GM21619 (cell line): Measurements from ENCODE around the gene SELENOF.

ENCODE experiments used
- ATAC-seq: cut with Tn5 transposase; IDR thresholded peaks from one replicate; pipeline ENCODE4 v1.9.1; 2021; ENCODE audit not compliant: unreplicated experiment

Gene SELENOF

DNA sequence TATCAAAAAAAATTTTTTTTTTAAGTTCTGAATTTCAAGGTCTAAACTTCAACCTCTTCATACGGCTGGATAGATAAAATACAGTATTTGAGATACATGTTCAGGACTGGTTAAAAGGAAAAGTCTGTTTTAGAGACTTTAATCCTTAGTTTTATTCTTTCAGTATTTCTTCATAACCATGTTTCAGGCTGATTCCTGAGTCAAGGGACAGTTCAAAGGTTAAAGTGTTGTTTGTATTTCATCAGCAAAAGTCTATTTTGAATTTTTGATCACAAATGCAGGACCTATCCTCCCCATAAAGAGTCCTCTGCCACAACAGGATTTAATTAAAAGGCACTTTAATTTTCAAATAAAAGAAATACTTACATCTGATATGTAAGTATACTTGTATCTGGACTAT lies 53.5 kb downstream of the SELENOF start:
- no peak for ATAC-seq

- ATAC-seq, result no peak
Observed at GRCh38 chr1:86860020-86860419, 53.9 kb downstream of the SELENOF start.

DNA sequence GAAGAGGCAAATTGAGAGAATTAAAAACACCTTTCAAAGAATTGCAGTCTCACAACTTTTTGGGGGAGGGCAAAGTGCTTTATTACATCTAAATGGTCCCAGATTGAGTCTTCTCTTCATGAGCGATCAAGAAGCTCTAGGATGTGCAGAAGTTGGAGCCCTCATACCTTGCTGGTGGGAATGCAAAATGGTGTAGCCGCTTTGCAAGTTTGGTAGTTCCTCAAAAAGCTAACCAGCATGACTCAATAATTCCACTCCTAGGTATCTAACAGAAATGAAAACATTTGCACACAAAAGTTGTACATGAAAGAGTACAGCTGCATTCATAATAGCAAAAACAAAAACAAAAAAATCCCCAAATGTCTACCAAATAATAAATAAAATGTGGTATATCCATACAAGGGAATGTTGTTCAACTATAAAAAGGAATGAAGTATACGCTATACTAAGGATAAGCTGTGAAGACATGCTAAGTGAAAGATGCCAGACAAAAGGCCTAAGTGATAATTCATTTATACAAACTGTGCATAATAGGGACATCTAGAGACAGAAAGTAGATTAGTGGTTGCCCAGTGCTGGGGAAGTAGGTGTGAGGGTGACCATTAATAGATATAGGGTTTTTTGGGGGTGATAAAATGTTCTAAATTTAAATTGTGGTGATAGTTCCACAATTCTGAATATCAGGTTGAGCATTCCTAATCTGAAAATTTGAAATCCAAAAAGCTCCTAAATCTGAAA lies 55.2 kb downstream of the SELENOF start:
- no peak for ATAC-seq

DNA sequence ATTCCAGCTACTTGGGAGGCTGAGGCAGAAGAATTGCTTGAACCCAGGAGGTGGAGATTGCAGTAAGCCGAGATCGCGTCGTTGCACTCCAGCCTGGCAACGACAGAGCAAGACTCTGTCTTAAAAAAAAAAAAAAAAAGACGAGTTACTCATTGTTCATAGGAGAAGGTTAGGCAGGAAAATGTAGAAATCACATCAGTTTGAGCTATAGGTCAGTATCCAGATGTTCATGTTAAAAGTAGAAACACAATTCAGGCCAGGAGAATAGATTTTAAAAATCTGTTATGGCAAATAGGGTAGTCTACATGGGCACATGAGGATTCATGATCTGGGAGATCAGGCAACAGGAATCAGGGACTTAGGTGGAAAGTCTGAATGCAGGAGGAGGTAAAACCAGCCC lies 57.7 kb downstream of the SELENOF start:
- ATAC-seq, result no peak

GRCh38 chr1:86854352-86854751 lies 59.6 kb downstream of the SELENOF start:
- no peak for ATAC-seq

- no peak for ATAC-seq
Observed at GRCh38 chr1:86852782-86853408, 61.0 kb downstream of the SELENOF start.

DNA sequence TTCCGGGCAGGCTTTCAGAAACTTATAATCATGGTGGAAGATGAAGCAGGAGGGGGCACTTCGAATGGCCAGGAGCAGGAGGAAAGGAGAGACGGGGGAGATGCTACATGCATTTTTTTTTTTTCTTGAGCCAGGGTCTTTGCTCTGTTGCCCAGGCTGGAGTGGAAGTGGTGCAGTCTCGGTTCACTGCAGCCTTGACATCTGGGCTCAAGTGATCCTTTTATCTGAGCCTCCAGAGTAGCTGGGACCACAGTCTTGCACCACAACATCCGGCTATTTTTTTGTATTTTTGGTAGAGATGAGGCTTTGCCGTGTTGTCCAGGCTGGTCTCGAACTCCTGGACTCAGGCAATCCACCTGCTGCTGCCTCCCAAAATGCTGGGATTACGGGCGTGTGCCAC lies 61.6 kb downstream of the SELENOF start:
- no peak for ATAC-seq

DNA sequence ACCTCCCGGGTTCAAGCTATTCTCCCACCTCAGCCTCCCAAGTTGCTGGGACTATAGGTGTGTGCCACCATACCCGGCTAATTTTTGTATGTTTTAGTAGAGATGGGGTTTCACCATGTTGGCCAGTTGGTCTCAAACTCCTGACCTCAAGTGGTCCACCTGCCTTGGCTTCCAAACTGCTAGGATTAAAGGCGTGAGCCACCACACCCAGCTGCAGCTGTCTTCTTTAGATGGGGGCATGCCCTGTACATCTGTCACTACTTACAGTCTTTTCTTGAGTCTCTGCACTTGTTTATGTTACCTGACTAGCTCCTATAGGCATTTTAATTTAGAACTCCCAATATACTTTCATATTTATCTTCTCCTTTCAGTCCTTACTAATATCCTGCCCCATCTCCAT lies 64.2 kb downstream of the SELENOF start:
- ATAC-seq, result no peak

DNA sequence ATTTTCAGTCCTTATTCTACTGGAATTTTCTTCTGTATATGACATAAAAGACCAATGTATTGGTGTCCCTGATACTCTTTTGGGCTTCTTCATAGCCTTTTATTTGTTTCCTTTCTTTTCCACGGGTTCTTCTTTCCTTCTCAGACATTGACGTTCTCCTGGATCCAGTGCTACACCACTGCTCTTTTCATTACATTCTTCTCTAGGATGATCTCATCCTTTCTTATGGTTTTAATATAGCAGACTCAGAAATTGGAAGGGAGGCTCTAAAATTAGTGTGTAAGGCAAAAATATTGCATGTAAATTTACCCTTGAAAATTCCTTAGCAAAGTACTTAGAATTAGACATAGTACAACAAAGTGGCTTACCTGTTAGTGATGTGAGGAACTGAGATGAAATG lies 65.3 kb downstream of the SELENOF start:
- ATAC-seq, result no peak

DNA sequence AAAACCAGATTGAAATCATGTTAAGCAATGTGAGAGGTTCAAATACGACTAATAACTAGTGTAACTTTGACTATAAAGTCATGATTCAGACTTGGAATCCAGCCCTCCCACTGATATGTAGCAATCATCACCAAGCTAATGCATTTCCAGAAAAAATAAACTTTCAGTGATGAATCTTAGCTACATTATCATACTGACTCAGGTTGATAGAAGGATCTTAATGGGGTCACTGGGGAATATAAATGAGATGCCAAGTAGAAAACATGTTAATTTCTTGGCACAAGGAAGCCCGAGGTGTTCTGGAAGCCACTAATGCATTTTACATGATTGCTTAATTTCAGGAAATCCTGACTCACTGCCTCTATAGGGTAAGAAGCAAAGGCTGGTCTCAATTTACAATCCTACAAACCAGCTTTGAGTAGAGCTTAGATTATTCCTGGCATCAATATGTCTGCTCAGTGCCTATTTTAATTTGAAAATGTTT lies 67.7 kb downstream of the SELENOF start:
- ATAC-seq, result no peak

DNA sequence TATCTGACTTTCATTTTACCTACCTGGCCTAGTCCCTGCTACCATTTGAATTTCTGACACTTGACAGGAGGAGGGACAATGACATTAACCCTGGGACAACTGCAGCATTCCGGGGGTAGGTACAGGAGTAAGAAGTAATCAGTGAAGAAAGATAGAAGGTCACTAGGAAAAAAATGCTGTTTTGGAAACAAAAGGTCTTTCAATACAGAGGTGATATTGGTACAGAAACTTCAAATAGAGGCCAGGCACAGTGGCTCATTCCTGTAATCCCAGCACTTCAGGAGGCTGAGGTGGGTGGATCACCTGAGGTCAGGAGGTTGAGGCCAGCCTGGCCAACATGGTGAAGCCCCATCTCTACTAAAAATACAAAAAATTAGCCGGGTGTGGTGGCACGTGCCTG lies 68.4 kb downstream of the SELENOF start:
- ATAC-seq, result no peak

DNA sequence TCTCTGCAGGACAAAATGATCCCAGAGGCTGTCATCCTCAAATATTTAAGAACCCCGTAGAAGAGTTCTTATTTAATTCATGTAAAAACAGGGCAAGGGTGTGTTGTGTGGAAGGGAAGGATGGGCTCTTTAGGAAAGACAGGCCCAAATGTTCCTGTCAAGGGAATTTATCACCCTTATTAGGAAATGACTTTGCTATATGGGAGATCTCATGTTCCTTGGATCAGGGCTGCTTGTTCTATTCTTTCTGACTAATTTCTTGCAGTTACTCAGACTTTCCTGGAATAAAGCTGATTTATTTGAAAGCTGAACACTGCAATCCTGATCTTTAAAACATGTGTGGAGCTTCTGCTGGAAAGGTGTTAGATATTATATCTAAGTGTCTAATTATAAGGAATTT lies 72.8 kb downstream of the SELENOF start:
- ATAC-seq, result no peak

GRCh38 chr1:86833461-86834215 lies 80.3 kb downstream of the SELENOF start:
- ATAC-seq, result peak; percentile 78

GRCh38 chr1:86832433-86832832 lies 81.5 kb downstream of the SELENOF start:
- ATAC-seq, result no peak

- ATAC-seq, result no peak
Observed at GRCh38 chr1:86829321-86829720, 84.6 kb downstream of the SELENOF start.

GRCh38 chr1:86828024-86828423 lies 85.9 kb downstream of the SELENOF start:
- ATAC-seq, result no peak

DNA sequence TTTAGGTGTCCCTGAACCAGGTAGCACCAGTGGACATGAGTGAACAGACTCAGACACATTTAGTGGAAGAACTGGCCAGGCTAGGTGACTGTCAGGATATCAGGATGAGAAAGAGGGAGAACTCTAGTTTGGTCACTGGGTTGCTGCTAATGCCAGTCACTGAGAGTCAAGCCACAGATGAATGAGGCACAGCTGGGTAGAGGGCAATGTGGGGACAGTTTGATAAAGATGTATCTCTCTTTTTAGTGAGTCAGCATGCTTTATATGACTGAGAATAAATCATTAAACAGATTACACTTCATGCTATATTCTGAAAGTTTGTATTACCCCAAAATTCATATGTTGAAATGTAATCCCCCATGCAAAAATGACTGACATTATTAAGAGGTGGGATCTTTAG lies 87.1 kb downstream of the SELENOF start:
- no peak for ATAC-seq

DNA sequence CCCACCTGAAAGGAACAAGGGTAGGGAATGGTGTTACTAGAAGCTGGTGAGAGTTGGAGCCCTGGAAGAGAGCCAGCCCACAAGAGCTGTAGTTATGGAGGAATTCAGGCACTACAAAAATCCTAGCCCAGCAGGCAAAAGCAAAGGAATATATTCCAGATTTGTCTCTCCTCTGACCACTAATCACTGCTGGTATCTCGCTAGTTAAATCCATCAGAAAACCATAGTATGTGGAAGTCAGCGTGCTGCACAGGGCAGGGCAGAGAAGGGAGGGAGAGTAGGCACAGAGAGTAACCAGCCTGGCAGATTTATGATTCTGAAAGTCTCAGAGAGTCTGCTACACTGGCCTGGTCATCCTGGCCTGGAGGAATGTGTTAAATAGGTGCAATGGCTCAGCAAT lies 88.6 kb downstream of the SELENOF start:
- ATAC-seq, result no peak

DNA sequence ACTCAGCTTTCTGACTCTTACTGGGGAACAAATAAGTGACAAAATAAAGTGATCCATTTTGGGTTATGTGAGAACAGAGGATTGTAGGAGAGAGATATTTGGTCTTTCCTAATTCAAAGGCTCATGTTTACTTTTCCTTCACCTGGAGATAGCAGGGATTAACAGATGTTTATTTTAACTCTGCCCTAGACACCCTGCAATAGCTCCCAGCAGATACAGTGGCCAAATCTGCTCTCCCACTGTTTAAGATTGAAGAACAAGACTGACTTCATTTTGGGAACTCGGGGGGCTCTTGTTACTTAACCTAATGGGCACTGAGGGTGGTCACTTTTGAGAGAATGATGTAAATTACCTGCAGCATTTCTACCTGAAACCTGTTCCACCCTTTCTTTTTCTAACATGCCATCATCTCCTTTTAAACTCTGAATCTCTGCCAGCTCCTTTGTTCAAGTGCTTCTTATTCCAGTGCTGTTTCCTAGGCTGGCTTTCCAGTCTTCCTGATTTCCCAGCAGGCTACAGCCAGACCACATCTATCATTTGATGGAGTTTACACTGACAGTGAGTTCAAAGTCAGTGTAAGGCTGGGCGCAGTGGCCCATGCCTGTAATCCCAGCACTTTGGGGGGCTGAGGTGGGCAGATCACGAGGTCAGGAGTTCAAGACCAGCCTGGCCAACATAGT lies 90.0 kb downstream of the SELENOF start:
- no peak for ATAC-seq

DNA sequence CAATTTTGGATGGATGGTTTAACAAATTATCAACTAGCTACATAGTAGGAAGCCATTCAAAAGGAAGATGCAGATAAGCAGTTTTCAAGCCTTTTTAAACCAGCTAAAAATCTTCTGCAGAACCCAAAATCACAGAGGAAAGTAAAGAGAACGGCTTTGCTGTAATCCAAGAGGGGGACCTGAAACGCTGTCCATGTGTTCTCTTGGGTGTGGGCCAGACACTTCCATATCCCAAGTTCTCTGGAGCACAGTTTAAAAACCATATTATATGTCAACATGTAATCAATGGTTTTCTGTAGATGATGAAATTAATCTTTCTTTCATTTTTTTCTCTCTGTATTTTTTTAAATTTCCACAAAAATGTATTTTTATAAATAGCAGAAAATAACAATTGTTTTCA lies 90.5 kb downstream of the SELENOF start:
- ATAC-seq, result no peak

GRCh38 chr1:86822459-86822858 lies 91.5 kb downstream of the SELENOF start:
- ATAC-seq, result no peak
